Measurements from ENCODE around the gene PTPN21.

Gene PTPN21

GRCh38 chr14:88476825-88477224 is 78.0 kb downstream of the PTPN21 start:
- no peak for TF ChIP-seq CTCF (conservative IDR thresholded peaks at IDR 0.05; ENCODE audit: low read depth, low read length)
- H3K4me3 ChIP-seq (ENCODE audit: low read length) = no peak overlapping the region
- no peak for DNase-seq (ENCODE audit: low read depth)

DNA sequence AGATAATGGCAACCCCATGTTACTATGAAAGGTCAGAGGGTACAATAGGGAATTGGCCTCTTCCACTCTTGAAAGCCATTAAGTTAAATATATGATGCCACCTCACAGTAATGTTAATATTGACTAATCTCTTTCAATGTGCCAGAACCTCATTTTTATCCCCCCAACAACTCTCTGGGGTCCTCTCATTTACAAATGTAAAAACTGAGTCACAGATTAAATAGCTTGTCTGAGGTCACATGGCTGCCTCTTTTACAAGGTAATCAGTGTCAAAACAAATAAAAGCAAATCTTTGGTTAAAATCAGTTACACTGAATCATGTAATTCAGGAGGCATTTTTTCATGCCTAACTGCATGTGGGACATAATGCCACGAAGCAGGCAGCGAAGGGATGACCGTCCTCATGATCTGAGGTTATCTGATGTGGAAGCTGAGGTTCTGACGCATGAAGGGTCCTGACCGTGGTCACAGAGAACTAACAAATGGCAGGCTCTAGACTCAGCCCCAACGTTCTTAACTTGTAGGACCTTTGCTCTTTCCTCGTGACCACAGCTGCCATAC is 78.5 kb downstream of the PTPN21 start:
- H3K4me3 ChIP-seq (ENCODE audit: low read length) = no peak overlapping the region
- TF ChIP-seq CTCF (conservative IDR thresholded peaks at IDR 0.05; ENCODE audit: low read depth, low read length) = no peak
- peak; percentile 56 for DNase-seq (ENCODE audit: low read depth)

GRCh38 chr14:88473791-88474190 is 81.0 kb downstream of the PTPN21 start:
- DNase-seq (ENCODE audit: low read depth) = no peak
- H3K4me3 ChIP-seq (ENCODE audit: low read length) = no peak overlapping the region
- no peak for TF ChIP-seq CTCF (conservative IDR thresholded peaks at IDR 0.05; ENCODE audit: low read depth, low read length)

GRCh38 chr14:88470542-88471440 is 84.0 kb downstream of the PTPN21 start:
- no peak overlapping the region for H3K4me3 ChIP-seq (ENCODE audit: low read length)
- no peak for TF ChIP-seq CTCF (conservative IDR thresholded peaks at IDR 0.05; ENCODE audit: low read depth, low read length)
- no peak for DNase-seq (ENCODE audit: low read depth)

DNA sequence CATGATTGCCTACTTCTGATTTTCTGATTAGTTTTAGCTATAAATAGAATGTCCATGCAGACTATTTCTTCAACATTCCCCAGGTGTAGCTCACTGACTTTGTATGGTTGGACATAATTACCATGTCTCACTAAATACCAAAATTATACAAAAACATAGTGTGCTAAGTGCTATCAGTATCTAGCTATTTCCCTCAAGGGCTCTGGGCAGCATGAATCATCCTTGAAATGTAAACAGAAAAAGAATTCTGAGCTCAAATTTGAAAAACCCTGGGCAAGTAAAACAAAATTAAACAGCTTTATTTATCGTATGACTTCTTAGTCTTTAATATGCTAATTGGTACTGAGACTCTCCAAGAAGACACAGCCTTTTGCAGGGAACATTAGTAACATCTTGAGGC is 86.4 kb downstream of the PTPN21 start:
- no peak for TF ChIP-seq CTCF (conservative IDR thresholded peaks at IDR 0.05; ENCODE audit: low read depth, low read length)
- no peak for DNase-seq (ENCODE audit: low read depth)
- H3K4me3 ChIP-seq (ENCODE audit: low read length) = no peak overlapping the region

DNA sequence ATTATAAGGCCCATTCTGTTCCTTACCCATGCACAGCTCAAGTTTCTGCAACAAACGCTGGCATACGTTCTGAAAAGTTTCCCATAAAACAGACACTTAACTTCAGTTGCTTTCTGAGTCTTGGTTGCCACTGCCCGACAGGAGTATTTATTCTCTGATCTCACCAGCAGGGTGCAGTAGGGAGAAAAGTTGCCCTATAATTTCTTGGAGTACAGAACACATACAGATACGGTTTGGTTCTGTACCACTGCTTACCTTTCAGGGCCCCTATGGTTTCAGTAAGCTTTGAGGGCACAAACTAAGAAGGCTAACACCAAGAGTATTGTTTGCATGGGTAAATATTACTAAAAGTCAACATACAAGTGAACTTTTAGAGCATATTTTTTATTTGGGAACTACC is 91.5 kb downstream of the PTPN21 start:
- DNase-seq (ENCODE audit: low read depth) = no peak
- H3K4me3 ChIP-seq (ENCODE audit: low read length) = no peak overlapping the region

More for the DNA sequence above, 91.5 kb downstream of the PTPN21 start:
- TF ChIP-seq CTCF (conservative IDR thresholded peaks at IDR 0.05; ENCODE audit: low read depth, low read length) = peak; percentile 52

All from retinal pigment epithelial cell (primary cell).